Measurements from ENCODE around the gene MMP15.

MMP15 gene

GRCh38 chr16:58024486-58025350 lies 836 bp upstream of the MMP15 start:
- Mint-ChIP-seq H3K36me3 (no peaks in the 10 kb centered on the region), H3K9me3 (no peaks in the 10 kb centered on the region), H3K27ac (peak overlapping the region; percentile 90), H3K4me1 (peaks cover 18% of the 10 kb centered on the region), H3K27me3 (no peaks in the 10 kb centered on the region), H3K4me3 (peak overlapping the region; percentile 93)

- Mint-ChIP-seq H3K36me3 (no peaks in the 10 kb centered on the region), H3K27me3 (no peaks in the 10 kb centered on the region), H3K4me1 (peaks cover 9% of the 10 kb centered on the region), H3K9me3 (no peaks in the 10 kb centered on the region), H3K27ac (no peak overlapping the region), H3K4me3 (peak overlapping the region; percentile 30)
Observed at GRCh38 chr16:58026139-58026704, 668 bp downstream of the MMP15 start.

DNA sequence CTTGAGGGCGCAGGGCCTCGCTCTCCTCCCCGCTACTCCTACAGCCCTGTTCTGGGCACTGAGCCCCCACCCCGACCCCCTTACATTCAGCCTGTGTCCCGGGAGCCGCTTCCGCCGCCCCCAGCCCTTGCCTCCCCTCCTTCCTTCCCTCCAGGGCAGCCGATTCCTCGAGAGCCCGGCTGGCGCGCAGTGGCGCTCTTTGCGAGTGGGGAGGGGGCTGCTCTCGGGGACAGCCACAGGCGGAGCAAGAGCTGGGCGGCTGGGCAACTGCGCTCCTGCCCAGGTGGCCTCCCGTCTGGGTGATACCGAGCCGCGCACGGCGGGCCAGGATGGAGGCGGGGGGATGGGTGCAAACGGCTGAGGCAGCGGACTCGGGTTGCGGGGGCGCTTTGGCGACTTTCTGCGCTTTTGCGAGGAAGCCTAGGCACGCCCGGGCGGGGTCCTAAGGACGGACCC lies 1.2 kb downstream of the MMP15 start:
- Mint-ChIP-seq H3K27ac (no peak overlapping the region), H3K4me3 (peak overlapping the region; percentile 30), H3K9me3 (no peaks in the 10 kb centered on the region), H3K27me3 (no peaks in the 10 kb centered on the region), H3K36me3 (no peaks in the 10 kb centered on the region), H3K4me1 (peaks cover 9% of the 10 kb centered on the region)

DNA sequence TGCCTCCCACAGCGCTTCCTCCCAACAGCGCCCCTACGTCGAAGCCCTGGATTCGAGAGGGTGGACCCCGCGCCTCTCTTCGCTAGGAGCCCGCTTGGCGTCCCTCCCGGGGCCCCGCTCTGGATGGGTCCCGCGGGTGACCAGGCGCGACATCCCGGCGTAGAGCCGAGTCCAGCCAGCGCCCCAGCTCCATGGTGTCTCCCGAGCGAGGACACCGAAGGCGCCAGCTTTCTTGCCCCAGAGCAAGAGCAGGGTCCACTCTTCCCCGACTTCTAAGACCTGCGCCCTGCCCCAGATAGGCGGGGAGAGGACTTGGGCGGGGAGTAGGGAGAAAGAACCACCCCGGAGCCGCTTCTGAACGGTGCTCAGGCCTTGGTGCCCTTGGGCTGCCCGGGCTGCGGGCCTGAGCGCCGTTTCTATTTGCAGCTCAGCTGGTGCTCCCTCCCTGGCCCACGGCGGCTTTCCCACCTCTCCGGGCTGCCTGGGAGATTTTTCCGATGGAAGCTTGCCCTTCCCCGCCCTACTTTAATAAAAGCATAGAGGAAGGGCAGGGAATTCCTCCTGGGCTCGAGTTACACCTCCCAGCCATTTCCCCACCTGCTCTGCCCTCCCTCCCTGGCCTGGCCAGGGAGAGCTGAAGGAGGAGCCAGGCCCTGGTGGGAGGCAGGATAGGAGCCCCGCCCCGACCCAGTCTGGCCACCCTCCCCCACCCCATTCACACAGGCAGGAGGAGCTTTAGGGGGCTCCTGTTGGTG lies 1.8 kb downstream of the MMP15 start:
- no peaks in the 10 kb centered on the region for H3K36me3 Mint-ChIP-seq

GRCh38 chr16:58027916-58028455 lies 2.4 kb downstream of the MMP15 start:
- H3K27ac Mint-ChIP-seq = no peak overlapping the region
- peak overlapping the region; percentile 41 for H3K4me3 Mint-ChIP-seq
- no peaks in the 10 kb centered on the region for H3K36me3 Mint-ChIP-seq
- H3K27me3 Mint-ChIP-seq = no peaks in the 10 kb centered on the region
- peaks cover 9% of the 10 kb centered on the region for H3K4me1 Mint-ChIP-seq
- no peaks in the 10 kb centered on the region for H3K9me3 Mint-ChIP-seq

More for the DNA sequence above, 1.8 kb downstream of the MMP15 start:
- H3K4me1 Mint-ChIP-seq = peaks cover 9% of the 10 kb centered on the region
- H3K27ac Mint-ChIP-seq = no peak overlapping the region
- no peaks in the 10 kb centered on the region for H3K9me3 Mint-ChIP-seq
- no peak overlapping the region for H3K4me3 Mint-ChIP-seq
- H3K27me3 Mint-ChIP-seq = no peaks in the 10 kb centered on the region

- no peak overlapping the region for H3K27ac Mint-ChIP-seq
- H3K9me3 Mint-ChIP-seq = no peaks in the 10 kb centered on the region
- peaks cover 9% of the 10 kb centered on the region for H3K4me1 Mint-ChIP-seq
- no peaks in the 10 kb centered on the region for H3K27me3 Mint-ChIP-seq
- no peak overlapping the region for H3K4me3 Mint-ChIP-seq
- no peaks in the 10 kb centered on the region for H3K36me3 Mint-ChIP-seq
Observed at GRCh38 chr16:58028541-58029070, 3.1 kb downstream of the MMP15 start.

GRCh38 chr16:58029410-58029809 lies 3.9 kb downstream of the MMP15 start:
- Mint-ChIP-seq H3K36me3 (no peaks in the 10 kb centered on the region), H3K9me3 (no peaks in the 10 kb centered on the region), H3K27me3 (no peaks in the 10 kb centered on the region), H3K4me1 (peaks cover 8% of the 10 kb centered on the region), H3K27ac (no peak overlapping the region), H3K4me3 (no peak overlapping the region)

GRCh38 chr16:58030136-58030840 lies 4.7 kb downstream of the MMP15 start:
- no peaks in the 10 kb centered on the region for H3K27me3 Mint-ChIP-seq
- no peaks in the 10 kb centered on the region for H3K36me3 Mint-ChIP-seq
- H3K27ac Mint-ChIP-seq = no peak overlapping the region
- H3K4me3 Mint-ChIP-seq = no peak overlapping the region
- no peaks in the 10 kb centered on the region for H3K9me3 Mint-ChIP-seq
- no peaks in the 10 kb centered on the region for H3K4me1 Mint-ChIP-seq

GRCh38 chr16:58031016-58031800 lies 5.7 kb downstream of the MMP15 start:
- Mint-ChIP-seq H3K36me3 (no peaks in the 10 kb centered on the region), H3K4me3 (no peak overlapping the region), H3K27me3 (no peaks in the 10 kb centered on the region), H3K9me3 (no peaks in the 10 kb centered on the region), H3K27ac (no peak overlapping the region), H3K4me1 (no peaks in the 10 kb centered on the region)

DNA sequence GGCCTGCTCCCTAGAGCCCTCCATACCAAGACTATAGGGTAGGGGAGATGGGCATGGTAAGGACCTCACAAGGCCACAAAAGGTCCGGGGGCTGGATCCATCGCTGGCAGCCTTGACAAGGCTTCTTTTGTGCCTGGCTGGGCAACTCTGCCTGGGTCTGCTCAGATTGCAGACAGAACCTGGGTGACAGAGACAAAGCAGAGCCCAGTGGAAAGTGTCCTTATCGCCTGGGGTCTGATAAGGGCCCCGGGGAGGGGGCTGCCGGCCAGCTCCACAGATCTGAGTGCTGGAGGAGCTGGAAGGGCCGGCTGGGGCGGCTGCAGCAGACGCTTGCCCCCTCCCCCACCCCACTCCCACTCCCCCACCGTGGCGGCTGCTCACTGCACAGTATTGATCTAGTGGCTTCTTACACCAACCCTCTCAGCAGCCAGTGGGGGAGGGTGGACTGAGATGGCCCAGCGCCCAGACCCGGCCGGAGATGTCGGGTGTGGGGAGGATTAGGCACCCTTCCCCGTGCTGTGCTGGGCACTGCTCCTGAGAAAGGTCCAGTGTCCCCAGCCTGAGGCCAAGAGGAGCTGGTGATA lies 7.2 kb downstream of the MMP15 start:
- H3K4me3 Mint-ChIP-seq = no peak overlapping the region
- no peaks in the 10 kb centered on the region for H3K36me3 Mint-ChIP-seq
- H3K4me1 Mint-ChIP-seq = no peaks in the 10 kb centered on the region
- H3K27me3 Mint-ChIP-seq = no peaks in the 10 kb centered on the region
- no peaks in the 10 kb centered on the region for H3K9me3 Mint-ChIP-seq
- no peak overlapping the region for H3K27ac Mint-ChIP-seq

- Mint-ChIP-seq H3K27ac (no peak overlapping the region), H3K36me3 (no peaks in the 10 kb centered on the region), H3K4me3 (no peak overlapping the region), H3K4me1 (no peaks in the 10 kb centered on the region), H3K27me3 (no peaks in the 10 kb centered on the region), H3K9me3 (no peaks in the 10 kb centered on the region)
Observed at GRCh38 chr16:58034128-58034685, 8.7 kb downstream of the MMP15 start.

DNA sequence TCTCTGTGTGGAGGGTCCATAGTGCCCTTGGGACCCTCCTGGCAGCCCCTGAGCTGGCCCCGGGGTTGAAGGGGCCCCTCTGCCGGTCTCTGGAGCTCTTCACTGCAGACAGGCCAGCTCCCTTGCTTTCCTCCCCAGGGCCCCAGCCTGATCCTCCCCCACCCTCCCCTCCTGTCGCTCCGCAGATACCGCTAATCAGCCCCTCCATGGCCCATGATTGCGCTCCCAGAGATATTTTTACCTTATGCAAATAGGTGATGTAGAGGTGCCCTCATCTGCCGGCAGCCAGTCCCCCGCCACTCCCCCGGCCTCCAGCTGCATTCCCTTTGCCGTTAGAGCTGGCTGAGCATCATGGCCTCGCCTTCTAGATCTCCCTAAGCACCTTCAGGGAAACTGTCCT lies 9.2 kb downstream of the MMP15 start:
- Mint-ChIP-seq H3K4me1 (no peaks in the 10 kb centered on the region), H3K9me3 (no peaks in the 10 kb centered on the region), H3K27ac (no peak overlapping the region), H3K27me3 (no peaks in the 10 kb centered on the region), H3K36me3 (no peaks in the 10 kb centered on the region), H3K4me3 (no peak overlapping the region)

GRCh38 chr16:58035356-58036170 lies 10.0 kb downstream of the MMP15 start:
- no peaks in the 10 kb centered on the region for H3K4me1 Mint-ChIP-seq
- no peaks in the 10 kb centered on the region for H3K36me3 Mint-ChIP-seq
- H3K9me3 Mint-ChIP-seq = no peaks in the 10 kb centered on the region
- no peaks in the 10 kb centered on the region for H3K27me3 Mint-ChIP-seq
- H3K27ac Mint-ChIP-seq = no peak overlapping the region
- no peak overlapping the region for H3K4me3 Mint-ChIP-seq
